Ramos (cell line): Measurements from ENCODE around the gene GNPAT.

Source experiments
- in situ Hi-C: fragments of 300-500 bp; cut with MboI; formaldehyde crosslinking; loops from one replicate; pipeline ENCODE4 v1.14.3; 2022; ENCODE audit warnings: low sequenced_read_pairs; ENCODE audit not compliant: unreplicated experiment

The GNPAT gene

DNA sequence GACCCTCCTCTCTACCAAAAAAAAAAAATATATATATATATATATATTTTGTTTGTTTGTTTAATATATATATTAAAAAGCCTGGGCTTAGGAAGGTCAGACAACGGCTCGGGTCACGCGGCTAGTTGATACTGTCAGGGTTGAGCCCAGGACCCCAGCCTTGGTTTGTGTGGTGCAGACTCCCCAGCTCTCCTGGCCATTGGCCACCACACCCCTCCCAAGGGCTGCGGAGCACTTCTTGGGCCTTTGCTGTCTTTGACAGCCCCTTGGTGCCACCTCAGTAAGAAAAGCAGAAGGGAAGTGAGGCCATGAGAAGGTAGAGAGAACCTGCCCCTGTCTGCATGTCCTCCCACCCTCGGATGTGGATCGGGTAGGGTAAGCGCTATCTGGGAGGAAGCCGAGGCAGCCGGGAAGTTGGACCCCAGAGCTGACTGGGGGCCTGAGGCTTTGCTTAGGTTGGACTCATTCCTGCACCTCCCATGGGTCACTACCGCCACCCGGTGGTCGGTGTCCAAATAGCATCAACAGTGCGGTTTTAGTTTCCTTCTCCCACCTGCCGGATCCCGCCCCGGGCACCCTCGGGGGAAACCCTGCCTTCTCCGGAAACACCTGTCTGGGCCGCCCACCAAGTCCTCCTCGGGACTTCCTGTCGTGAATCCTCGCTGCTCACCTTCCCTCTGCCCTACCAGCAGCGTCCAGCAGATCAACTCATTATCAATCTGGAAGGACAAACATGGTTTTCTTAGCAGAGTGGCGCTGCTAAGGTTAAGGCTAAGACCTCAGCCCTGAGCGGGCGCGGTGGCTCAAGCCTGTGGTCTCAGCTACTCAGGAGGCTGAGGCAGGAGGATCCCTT lies 29.8 kb upstream of the GNPAT start:
- in situ Hi-C loops, result loop anchor here (25.0 kb wide), 1 partner anchor 299 kb away; no protein-coding TSS in a partner anchor

DNA sequence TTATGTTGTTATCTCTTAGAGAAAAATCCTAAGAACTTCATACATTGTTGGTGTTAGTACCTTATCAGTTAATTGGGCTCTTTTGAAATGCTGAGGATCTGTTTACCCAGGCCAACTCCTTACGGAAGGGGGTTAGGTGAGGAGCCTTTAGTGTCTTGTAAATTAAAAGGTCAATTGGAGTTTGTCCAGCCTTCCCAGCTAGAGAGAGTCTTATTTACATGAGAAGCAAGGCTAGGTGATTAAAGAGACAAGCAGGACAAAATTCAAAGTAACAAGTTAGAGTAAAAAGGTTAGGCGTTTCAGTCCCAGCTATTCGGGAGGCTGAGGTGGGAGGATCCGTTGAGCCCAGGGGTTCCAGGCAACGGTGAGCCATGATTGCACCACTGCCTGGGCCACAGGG lies 28.7 kb upstream of the GNPAT start:
- in situ Hi-C loops, result loop anchor here (25.0 kb wide), 1 partner anchor 300 kb away; no protein-coding TSS in a partner anchor

DNA sequence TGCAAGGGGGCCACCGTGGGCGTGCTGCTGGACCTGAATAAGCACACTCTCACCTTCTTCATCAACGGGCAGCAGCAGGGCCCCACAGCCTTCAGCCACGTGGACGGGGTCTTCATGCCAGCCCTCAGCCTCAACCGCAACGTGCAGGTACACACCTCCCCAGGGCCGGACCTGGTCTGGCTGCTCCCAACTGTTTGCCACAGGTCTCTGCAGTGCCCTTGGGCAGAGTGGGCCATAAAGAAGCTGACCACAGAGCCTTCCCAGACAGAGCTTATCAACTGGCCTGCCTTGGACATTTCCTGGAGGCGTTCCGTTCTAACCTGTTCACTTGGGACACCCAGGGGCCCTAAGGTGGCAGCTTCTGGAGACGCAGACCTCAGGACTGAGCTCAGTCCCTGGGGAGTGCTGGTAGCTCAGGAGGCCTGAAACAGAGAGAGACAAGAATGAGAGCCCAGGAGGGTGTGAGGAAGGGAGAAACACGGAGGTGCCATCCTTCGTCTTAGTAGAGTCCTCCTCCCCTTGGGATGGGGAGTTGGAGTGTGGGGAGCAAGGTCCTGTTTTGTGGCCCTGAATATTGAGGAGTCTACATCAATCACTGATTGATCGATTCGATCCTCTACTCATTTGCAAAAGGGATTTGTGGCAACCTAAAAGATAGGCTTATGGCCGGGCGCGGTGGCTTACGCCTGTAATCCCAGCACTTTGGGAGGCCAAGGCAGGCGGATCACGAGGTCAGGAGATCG lies 27.0 kb upstream of the GNPAT start:
- in situ Hi-C loops, result loop anchor here (25.0 kb wide), 1 partner anchor 302 kb away; no protein-coding TSS in a partner anchor

DNA sequence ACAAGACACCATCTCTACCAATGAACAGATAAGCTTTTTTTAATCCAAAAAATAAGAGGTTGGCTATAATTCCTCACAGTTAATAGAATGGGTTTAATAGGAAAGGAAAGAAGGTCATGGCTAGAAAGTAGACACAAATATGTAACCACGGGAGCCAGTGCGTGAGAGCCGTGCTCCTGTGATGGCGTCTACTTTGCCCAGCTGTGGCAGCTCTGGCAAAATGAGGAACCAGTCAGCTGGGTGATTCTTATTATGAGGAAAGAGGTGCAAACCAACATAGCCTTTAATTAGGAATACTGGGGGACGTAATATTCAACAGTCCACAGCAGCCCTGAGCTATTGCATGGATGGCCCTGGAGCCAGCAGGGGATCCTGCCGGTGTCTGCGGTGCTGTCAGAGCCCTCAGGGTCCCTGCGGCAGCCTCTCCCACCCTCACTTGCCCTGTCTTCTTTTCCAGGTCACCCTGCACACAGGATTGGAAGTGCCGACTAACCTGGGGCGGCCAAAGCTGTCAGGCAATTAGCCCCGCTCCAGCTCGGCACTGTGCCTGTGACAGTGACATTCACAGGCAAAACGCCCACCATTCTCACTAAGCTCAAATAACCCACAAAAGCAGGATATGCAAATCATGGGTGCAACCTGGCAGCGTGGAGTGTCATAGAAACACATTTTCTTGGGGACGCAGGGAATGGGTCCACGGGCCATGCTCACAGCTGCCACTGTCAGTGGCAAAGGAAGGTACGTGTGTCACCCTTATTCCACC lies 25.9 kb upstream of the GNPAT start:
- in situ Hi-C loops, result loop anchor here (25.0 kb wide), 1 partner anchor 303 kb away; no protein-coding TSS in a partner anchor

DNA sequence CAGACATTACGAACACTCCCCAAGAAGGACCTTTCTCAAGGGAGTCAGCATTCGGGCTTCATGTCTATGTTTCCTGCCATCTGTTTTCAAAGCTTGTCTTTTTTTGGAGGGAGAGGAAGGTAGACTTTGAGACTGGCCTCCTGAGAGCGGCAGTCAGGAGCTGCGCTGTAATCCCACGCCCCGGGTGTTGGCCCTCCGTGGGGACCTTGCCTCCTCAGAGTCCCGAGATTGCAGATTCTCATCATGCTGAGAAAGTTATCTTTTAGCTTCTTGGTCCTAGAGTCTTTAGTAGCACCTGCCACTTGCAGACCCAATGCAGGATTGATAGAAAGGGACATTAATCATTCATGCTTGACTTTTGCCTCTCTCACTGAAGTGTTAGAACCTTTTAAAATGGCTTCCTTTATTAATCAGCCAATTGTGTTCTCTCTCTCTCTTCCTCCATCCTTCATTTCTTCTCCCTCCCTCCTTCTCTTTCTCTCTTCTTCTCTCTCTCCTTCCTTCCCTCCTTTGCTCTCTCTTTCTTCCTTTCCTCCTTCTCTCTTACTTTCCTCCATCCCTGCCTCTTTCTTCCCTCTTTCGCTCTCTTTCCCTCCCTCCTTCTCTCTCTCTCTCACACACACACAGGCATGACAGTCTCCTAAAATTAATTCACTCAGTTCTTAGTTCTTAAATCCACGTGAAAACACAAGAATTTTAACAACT lies 25.2 kb upstream of the GNPAT start:
- in situ Hi-C loops, result loop anchor here (25.0 kb wide), 1 partner anchor 304 kb away; no protein-coding TSS in a partner anchor

DNA sequence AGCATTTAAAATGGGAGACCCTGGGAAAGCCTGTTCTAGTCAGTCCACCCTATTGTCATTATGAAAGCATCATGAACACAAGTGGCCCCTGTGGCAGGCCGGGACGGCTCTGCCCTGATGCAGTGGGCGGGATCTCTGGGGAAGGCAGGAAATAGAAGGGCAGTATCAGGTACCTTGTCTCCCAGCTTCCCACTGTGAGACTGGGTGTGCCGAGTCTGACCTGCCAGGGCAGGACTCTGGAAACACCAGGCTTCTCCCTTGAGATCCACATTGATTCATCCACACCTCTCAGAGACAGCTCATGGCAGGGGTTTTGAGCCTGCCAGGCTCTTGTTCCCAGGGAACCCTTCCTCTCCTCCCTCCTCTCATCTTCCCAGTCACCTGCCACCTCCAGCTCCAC lies 24.5 kb upstream of the GNPAT start:
- in situ Hi-C loops, result loop anchor here (25.0 kb wide), 1 partner anchor 304 kb away; no protein-coding TSS in a partner anchor

DNA sequence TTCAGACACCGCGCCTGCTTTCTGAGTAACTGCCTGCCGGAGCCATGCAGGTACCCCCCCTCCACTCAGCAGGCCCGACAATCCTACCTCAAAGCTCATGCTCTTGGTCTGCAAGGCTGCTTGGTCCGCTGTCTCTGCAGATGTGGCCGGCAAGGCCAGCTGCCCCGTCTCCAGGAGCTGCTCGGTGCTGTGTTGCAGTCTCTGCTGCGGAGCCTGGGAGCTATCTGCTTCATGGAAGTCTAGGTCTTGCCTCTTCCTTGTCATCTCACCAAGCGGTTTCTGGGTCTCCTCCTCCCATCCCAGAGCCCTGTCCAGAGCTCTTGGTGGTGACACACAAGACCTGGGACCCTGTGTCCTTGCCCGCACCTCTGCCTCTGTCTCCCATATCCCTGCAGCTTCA lies 24.0 kb upstream of the GNPAT start:
- in situ Hi-C loops, result loop anchor here (25.0 kb wide), 1 partner anchor 305 kb away; no protein-coding TSS in a partner anchor

DNA sequence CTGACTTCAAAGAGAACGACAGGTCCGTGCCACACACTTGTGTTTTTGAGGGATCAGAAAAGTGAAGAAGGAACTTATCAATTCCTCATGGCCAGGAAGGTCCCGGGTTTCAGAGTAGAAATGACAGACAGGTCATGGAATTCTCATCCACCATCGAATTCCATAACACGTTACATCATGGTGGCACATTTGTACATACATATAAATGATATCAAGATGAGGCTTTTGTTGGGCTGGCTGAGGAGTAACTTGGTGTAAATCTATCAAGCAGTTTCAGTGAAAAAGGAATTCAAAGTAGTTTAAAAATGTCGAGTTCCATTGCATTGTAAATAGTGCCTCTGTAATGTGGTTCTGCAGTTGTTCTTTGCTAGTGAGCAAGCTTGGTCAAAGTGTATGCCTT lies 22.9 kb upstream of the GNPAT start:
- in situ Hi-C loops, result loop anchor here (25.0 kb wide), 1 partner anchor 306 kb away; no protein-coding TSS in a partner anchor

DNA sequence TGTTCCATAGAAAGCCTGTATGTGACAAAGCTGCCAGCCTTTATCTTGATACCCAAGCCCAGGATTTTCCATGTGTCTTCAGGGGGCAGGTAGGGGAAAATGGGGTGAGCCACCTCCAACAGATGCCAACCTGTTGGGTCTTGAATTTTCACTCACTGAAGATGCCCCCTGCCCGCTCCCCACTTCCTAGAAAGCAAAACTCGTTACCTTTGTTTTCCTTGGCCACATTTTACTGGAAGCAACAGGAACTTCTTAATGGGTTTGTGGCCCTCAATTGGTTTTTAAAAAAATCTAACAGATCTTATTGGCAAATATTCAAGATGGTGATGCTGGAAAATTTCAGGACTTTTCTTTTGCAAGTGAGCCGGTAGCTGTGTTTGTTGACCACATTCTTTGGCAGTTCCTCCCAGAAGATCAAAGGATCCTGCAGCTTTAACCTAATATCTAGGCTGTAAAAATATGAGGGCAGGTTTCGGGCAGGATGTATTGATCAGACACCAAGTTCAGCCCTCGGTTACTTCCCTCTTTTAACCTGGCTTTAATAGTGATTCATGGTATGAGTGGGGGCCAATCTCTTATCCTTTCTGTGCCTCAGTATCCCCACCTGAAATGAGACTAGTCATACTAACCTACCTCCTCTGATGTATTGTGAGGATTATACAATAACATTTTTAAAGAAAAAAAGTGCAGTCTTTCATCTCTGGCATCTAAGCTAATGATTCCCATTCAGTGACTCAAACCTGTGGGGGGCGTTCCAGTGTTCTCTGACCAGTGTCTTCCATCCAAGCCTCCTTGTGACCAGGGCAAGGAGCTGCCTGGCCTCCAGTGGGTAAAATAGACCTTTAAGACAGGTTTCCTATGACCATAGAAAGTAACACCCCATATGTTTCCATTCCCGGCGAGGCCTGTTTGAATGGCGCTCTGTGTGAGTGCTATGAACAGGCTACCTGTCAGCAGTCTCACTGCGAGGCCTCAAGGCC lies 21.3 kb upstream of the GNPAT start:
- in situ Hi-C loops, result loop anchor here (25.0 kb wide), 1 partner anchor 307 kb away; no protein-coding TSS in a partner anchor

DNA sequence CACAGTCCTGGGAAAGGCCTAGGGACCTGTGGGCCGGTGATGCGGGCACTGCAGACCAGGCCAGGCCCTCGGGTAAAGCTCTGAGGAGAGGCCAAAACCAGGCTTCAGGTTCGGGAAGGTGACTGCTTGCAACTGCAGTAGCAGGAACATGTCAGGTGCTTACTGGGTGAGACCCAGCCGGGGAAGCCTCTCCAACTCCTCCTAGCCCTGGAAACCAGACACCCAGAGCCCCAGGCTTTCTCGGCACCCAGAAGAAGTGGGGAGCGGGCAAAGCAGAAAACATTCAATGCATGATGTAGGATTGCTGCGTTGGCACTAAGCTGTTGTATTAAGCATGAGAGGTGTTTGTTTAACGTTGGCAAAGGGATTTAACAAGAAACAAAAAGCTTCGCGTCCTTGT lies 20.2 kb upstream of the GNPAT start:
- in situ Hi-C loops, result loop anchor here (25.0 kb wide), 1 partner anchor 308 kb away; no protein-coding TSS in a partner anchor

DNA sequence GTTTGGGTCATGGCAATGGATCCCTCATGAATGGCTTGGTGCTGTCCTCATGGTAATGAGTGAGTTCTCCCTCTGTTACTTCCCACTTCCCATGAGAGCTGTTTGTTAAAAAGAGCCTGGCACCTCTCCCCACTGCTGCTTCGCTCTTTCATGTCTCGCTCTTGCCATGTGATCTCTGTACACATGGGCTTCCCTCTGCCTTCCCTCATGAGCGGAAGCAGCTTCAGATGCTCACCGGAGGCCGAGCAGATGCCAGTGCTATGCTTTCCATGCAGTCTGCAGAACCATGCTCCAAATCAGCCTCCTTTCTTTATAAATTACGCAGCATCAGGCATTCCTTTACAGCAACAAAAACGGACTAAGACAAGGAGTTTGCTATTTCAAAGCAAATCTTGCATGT lies 14.9 kb upstream of the GNPAT start:
- in situ Hi-C loops, result no loop called here

DNA sequence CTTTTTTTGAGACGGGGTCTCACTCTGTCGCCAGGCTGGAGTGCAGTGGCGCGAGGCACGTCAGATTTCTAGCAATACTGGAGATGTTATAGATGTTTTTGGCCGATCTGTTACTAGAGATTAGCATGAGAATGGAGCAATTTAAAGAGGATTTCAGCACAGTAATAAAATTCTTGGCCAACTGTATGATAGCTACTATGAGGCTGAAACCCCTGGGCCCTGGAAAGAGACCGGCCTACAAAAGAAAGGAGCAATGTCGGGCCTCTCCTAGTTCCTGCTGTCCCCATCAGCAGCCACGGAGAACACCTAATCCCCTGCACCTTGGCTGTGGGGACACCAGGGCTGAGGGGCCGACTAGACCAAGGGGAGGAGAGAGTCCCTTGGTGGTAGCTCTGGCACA lies 9.5 kb upstream of the GNPAT start:
- in situ Hi-C loops, result no loop called here

DNA sequence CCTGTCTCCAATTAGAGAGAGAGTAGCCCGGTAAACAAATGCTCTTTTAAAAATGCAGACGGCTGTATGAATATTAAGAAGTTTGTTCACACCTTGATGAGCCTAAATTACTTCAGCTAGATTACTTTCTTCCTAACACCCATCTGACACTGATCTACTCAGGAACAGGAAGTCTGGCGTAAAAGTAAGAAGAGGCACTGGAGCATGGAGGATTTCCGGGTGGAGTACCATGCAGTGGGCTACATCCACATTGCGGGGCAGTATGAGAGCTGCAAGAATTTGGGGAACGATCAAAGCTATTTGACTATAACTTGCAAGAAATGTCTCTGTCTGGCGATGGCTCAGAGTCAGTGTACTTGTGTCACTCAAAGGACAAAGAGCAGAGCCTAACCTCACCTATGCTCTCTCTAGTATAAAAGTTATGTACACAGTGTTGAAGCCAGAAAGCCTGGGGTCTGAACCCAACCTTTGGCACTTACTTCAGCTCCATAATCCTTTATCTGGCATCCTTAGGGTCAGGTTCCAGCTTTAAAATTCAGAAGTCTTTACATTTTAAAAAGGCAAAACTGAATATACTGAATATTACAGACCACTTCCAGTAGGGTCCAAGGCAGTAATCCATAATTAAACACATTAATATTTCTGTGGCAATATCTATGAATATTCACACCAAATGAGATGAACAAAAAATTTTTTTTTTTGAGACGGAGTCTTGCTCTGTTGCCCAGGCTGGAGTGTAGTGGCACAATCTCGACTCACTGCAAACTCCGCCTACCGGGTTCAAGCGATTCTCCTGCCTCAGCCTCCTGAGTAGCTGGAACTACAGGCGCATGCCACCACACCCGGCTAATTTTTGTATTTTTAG lies 7.9 kb upstream of the GNPAT start:
- in situ Hi-C loops, result no loop called here

DNA sequence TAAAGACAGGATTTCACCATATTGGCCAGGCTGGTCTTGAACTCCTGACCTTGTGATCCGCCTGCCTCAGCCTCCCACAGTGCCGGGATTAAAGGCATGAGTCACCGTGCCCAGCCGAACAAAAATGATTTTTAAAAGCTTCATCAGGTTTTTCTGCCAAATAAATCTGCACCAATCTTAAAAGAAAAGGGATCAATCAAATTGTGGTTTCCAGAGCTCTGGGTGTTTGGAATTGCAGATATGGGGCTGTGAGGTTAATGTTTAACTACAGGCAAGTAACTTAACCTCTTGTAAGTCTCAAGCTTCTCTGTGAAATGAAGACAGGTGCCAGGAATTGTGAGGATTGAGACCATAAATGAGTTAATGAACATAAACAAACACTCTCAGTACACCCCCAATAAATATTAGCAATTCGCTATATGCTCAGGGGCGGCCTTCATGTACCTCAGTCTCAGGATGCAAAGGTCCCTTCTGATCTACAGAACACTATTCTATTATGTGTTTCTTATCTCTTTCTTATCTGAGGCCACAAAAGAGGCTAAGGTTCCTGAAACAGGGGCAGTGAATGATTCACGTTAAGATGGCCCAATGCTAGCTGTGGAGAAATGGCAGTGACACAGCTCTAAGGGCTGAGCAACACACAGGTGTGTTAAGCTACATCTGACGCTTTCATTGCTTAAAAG lies 7.1 kb upstream of the GNPAT start:
- in situ Hi-C loops, result no loop called here

DNA sequence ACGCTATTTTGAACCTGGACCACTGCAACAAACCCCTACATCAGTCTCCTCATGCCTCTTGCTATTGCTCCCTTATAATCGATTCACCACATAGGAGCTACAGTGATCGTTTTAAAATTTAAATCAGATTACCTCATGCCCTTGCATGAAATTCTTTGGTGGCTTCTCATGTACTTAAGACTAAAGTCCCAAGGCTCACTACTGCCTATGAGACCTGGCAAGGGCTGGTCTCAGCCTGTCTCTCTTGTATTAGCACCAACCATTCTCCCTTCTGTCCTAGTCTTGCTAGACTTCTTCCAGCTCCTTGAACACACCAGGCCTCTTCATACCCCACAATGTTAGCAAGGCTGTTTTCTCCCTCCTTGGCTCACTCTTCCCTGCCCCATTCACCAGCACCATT lies 6.5 kb upstream of the GNPAT start:
- in situ Hi-C loops, result no loop called here

DNA sequence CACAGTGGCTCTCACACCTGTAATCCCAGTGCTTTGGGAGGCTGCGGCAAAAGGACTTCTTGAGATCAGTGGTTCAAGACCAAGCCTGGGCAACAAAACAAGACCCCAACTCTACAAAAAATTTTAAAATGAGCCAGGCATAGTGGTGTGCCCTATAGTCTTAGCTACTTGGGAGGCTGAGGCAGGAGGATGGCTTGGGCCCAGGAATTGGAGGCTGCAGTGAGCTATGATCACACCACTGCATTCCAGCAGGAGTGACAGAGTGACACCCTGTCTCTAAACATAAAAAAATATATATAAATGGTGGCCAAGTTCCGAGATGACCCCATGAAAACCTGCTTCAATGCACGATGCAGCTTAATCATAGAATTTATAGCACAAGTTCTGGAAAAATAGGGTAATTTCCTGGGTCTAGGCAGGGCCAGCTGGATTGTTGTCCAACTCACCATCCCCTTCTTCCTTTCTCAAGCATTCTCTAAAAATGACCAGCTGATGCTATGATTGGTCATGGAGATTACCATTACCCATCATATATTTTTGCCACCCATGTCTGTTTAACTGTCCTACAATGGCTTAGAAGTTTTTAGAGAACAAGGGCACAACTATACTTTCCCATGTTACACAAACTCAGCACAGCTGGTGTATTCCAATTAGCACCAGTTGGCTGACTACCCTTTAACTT lies 5.3 kb upstream of the GNPAT start:
- in situ Hi-C loops, result no loop called here
